A673 (cell line): Measurements from ENCODE around the gene RPAP3.

Experiments
- EZH2 ChIP-seq: fragments of 200-600 bp; sonication (generic); IDR thresholded peaks from 2 replicates; pipeline ENCODE4 v1.6.1; 2017; ENCODE audit warnings: borderline replicate concordance, low read depth, mild to moderate bottlenecking, mixed read lengths, antibody characterized with exemption, low read length; ENCODE audit not compliant: poor library complexity, severe bottlenecking
- TF ChIP-seq, protein P1 (sequence below): fragments of 300-800, 200-600 bp; sonication (generic); conservative IDR thresholded peaks from 2 replicates; pipeline ENCODE4 v1.5.1; 2017; ENCODE audit warnings: low read depth, mild to moderate bottlenecking, antibody characterized with exemption, low read length, moderate library complexity, mixed read lengths

DNA sequence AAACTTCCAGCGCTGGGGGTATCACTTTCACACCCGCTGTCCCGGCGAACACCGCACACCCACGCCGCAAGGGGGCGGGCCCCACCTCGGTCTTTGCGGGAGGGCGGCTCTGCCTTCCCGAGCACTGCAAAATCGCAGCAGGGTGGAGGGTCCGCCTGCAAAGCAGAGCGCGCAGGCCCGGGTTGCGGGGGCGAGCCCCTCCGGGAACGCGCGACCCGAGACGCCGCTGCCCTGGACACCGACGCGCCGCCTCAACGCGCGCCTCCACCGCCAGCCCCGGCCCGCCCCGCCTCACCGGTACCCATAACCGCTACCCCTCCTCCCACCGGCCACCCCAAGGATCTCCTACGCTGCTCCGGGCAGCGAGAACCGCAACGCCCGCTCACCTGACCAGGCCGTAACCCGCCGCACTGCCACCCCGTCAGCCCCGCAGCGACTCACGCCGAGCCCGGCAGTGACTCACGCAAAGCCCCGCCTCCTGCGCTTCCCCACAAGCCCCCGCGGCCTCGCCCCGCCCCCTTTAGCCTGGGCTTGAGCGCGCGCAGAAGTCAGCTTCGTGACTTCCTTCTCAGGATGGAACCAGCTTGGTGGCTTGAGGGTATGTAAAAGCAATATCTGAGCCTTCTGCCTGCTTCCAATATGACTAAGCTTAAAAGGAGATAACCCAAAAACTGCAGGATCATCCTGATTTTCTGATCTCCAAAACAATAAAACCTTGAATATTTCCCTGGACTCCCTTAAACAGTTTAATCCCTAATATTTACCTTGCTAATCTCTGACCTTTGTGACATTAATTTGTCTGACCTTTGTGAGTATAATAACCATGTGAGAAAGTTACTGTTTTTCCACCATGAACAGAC is at the start of gene RPAP3:
- TF ChIP-seq, protein P1, sequence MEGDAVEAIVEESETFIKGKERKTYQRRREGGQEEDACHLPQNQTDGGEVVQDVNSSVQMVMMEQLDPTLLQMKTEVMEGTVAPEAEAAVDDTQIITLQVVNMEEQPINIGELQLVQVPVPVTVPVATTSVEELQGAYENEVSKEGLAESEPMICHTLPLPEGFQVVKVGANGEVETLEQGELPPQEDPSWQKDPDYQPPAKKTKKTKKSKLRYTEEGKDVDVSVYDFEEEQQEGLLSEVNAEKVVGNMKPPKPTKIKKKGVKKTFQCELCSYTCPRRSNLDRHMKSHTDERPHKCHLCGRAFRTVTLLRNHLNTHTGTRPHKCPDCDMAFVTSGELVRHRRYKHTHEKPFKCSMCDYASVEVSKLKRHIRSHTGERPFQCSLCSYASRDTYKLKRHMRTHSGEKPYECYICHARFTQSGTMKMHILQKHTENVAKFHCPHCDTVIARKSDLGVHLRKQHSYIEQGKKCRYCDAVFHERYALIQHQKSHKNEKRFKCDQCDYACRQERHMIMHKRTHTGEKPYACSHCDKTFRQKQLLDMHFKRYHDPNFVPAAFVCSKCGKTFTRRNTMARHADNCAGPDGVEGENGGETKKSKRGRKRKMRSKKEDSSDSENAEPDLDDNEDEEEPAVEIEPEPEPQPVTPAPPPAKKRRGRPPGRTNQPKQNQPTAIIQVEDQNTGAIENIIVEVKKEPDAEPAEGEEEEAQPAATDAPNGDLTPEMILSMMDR = peak; percentile 66
- TF ChIP-seq EZH2 = no peak
